Right renal cortex interstitium (tissue), 3 donors: ENCODE measurements around the gene EPG5. TPM values are rescaled to one million over a fixed set of nuclear protein-coding genes. Genes with fewer than 3 reads are reported as not detected.
"Not testable (repeated sequence)": the region's sequence is repeated elsewhere in the genome, so short reads cannot be mapped to it uniquely, and the experiment has no call there.

Experiments used
- DNase-seq, 3 donors: peaks; one replicate each; pipeline ENCODE4 v3.0.0-alpha.2; 2013; ENCODE audit warnings: low read depth in 3 of 3, low spot score in 2 of 3
- polyA plus RNA-seq, 3 donors: library from polyadenylated mRNA; unstranded; fragments of 120-200 nt; gene quantifications; one replicate each; pipeline ENCODE4 v1.2.1, GENCODE V29; 2013; ENCODE audit not compliant: insufficient read length in 3 of 3

EPG5 gene
- polyA plus RNA-seq, 3 donors: 16.0 to 19.5 (median 18.1) TPM

DNA sequence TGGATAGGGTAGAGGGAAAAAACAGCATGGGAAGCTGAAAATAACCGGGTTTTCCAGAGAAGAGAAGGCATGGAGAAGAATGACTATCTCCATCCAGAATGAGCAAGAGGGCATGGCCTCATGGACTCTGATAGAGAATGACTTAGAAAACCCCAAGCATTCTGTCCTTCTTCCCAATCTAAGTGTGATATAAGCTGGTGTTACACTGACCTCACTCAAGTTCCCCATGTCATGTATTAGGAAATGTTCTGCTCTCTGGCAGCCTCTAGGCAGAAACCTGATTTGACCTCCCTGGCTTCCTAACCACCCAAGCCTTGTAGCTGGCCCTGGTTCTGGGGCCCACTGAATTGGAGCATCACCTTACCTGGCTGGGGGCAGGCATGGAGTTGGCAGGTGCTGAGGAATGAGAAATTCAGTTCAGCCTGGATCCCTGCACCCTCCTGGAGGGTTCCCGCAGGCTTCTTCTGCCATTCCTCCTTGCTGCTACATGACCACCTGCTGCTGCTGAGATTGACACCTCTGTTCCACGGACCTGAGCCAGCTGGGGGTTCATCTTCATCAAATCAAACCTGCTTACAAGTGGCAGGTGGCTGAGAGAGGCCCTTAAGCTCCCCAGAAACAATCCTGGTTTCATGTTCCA lies 146.9 kb downstream of the EPG5 start:
- no peak for DNase-seq

- DNase-seq: not testable (repeated sequence)
Measured at GRCh38 chr18:45818765-45819164, 148.4 kb downstream of the EPG5 start.

DNA sequence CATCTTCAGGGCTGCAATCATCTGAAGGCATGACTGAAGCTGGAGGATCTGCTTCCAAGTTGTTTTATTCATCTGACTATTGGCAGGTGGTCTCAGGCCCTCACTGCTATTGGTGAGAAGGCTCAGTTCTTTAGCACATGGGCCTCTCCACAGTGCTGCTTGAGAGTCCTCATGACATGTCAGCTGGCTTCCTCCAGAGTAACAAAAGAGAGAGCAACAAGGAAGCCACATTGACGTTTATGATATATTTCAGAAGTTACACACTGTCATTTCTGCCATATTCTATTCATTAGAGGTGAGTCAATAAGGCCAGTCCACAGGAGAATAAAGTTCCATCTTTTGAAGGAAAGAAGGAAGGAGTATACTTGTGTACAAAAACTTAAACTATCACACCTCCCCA lies 149.6 kb downstream of the EPG5 start:
- DNase-seq: no peak

DNA sequence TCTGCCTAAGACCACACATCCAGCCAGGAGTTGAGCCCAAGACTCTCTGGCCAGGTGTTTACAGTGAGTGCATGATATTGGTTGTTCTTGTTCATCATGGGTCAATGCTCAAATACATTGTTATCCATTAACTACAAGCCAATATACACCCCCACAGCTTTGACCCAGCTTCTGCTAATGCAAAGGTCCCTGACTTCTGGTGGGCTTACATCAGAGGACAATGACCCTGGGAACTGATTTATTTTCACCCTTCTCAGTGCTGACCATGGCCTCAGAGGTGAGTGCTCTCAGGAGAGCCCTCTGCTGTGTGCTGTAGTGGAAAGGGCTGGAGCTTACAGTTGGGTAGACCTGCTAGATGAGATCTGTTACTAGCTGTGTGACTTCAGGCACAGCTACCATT lies 152.4 kb downstream of the EPG5 start:
- not testable (repeated sequence) for DNase-seq

DNA sequence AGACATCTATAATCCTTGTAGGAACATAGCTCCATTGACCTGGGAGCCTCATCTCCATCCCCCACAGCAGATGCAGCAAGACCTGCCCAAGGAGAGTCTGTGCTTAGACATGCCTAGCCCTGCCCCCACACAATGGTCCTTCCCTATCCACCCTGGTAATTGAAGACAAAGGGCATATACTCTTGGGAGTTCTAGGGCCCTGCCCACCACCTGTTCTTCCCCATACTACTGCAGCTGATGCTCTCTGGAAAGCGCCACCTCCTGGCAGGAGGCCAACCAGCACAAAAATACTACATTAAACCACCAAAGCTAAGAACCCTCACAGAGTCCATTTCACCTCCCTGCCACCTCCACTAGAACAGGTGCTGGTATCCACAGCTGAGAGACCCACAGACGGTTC lies 160.0 kb downstream of the EPG5 start:
- DNase-seq: not testable (repeated sequence)

GRCh38 chr18:45806226-45806625 lies 160.9 kb downstream of the EPG5 start:
- no peak for DNase-seq

DNA sequence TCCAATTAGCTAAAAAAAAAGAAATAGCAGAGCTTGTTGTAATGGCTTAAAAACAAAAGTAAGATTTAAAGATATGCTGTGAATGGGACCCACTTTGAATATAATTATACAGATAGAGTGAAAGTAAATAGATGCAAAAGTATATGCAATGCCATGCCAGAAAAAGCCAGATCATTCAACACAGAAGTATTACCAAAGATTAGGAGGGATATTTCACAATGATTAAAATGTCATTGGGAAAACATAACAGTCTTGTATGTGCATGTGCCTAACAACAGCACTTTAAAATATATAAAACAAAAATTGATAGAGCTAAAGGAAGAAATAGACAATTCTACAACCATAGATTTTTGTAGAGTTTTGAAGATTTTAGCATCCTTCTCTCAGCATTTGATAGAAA lies 161.6 kb downstream of the EPG5 start:
- no peak for DNase-seq

GRCh38 chr18:45802814-45803492 lies 164.2 kb downstream of the EPG5 start:
- no peak for DNase-seq

- no peak for DNase-seq
Measured at GRCh38 chr18:45801416-45802004, 165.6 kb downstream of the EPG5 start.

Other genes starting within 250 kb of the EPG5 start
- 1 to 10 TPM; 3.5 to 4.8 (median 4.5) TPM for gene SLC14A1, start 243.1 kb downstream of the EPG5 start, polyA plus RNA-seq
- under 1 TPM; 0.21 to 0.47 (median 0.40) TPM for gene SIGLEC15, start 141.7 kb downstream of the EPG5 start, polyA plus RNA-seq
- gene PSTPIP2, start 104.9 kb upstream of the EPG5 start, polyA plus RNA-seq: 10 to 100 TPM in 1 of 3 donors, 1 to 10 TPM in 2; 9.4 to 10.2 (median 9.8) TPM
- gene ATP5F1A, start 131.0 kb upstream of the EPG5 start, polyA plus RNA-seq: 100 to 1,000 TPM; 722 to 778 (median 731) TPM
- 10 to 100 TPM; 52.7 to 57.3 (median 52.8) TPM for gene HAUS1, start 137.1 kb upstream of the EPG5 start, polyA plus RNA-seq